22Rv1 (cell line): ENCODE measurements around the gene MUC3A.

Experiments
- CTCF ChIP-seq: fragments of 450-650 bp; IDR thresholded peaks from 2 replicates; pipeline ENCODE4 v1.5.1; 2017; ENCODE audit warnings: mild to moderate bottlenecking
- ZFX ChIP-seq: fragments of 450-650 bp; IDR thresholded peaks from 2 replicates; pipeline ENCODE4 v1.6.1; 2017; ENCODE audit warnings: antibody characterized with exemption, borderline replicate concordance

- TF ChIP-seq CTCF (no peak), ZFX (no peak)
These were observed 18.7 kb downstream of the MUC3A start for GRCh38 chr7:100968031-100968430.
